Psoas muscle (tissue), 8 donors: Measurements from ENCODE around the gene BRAF. TPM values are rescaled to one million over a fixed set of nuclear protein-coding genes. Genes with fewer than 3 reads are reported as not detected.
"Not testable (repeated sequence)": the region's sequence is repeated elsewhere in the genome, so short reads cannot be mapped to it uniquely, and the experiment has no call there.

Experiments used
- ATAC-seq, 4 donors: fragments of 200-7000 bp; cut with Tn5 transposase; one replicate each; pipeline ENCODE4 v1.9.1; 2020; ENCODE audit warnings: moderate library complexity in 3 of 4, mild to moderate bottlenecking in 2 of 4
- DNase-seq, 2 donors: peaks; one replicate each; pipeline ENCODE4 v3.0.0-alpha.2; 2020
- H3K27ac ChIP-seq: fragments of 200-600 bp; one replicate; pipeline ENCODE4 v1.8.0; 2022
- H3K27me3 ChIP-seq, 3 donors: fragments of 200-600 bp in 1 of 3; one replicate each; pipeline versions ENCODE4 v1.6.1 to v1.8.0; 2013 to 2022; ENCODE audit warnings: low read length in 2 of 3, mild to moderate bottlenecking in 2 of 3, moderate library complexity in 1 of 3; ENCODE audit not compliant: insufficient read depth in 3 of 3
- H3K36me3 ChIP-seq, 2 donors: fragments of 200-600 bp in 1 of 2; one replicate each; pipeline versions ENCODE4 v1.6.1 to v1.8.0; 2013 to 2022; ENCODE audit warnings: low read depth in 1 of 2, mild to moderate bottlenecking in 1 of 2, moderate library complexity in 1 of 2; ENCODE audit not compliant: insufficient read depth in 1 of 2
- H3K4me1 ChIP-seq: fragments of 200-600 bp; one replicate; pipeline ENCODE4 v1.8.0; 2022
- H3K4me3 ChIP-seq: fragments of 200-600 bp; one replicate; pipeline ENCODE4 v1.8.0; 2022; ENCODE audit warnings: mild to moderate bottlenecking
- H3K9me3 ChIP-seq: fragments of 200-600 bp; one replicate; pipeline ENCODE4 v1.8.0; 2022
- WGBS, 3 donors: extraction: QIAGEN DNeasy Blood & Tissue Kit; methylation state at CpG; one replicate each; pipeline versions ENCODE4 v1.1.6 to v1.1.7; 2013; 5-methylcytosine and 5-hydroxymethylcytosine counted together
- intact Hi-C, 2 donors: fragments of 100-400 bp; cut with DNase I; formaldehyde crosslinking; loops; one replicate each; pipeline versions ENCODE4 v1.11.0 to v1.14.2; 2022
- polyA plus RNA-seq, 3 donors: library from polyadenylated mRNA; stranded (reverse); fragments of 200-250 nt; gene quantifications; one replicate each; pipeline ENCODE4 v1.2.3, GENCODE V29; 2013
- total RNA-seq, 4 donors: library from RNA; stranded (reverse); fragmentation: NEBNext Ultra II Directional in 2 of 4; extraction: Animal tissue kit (Norgen Biotek cat#: 25700) in 2 of 4; gene quantifications; one replicate each; pipeline versions ENCODE4 v1.2.1 to v1.2.4, GENCODE V29; 2021 to 2023
- TF ChIP-seq, protein P1 (sequence below): fragments of 200-600 bp; IDR thresholded peaks from one replicate; pipeline ENCODE4 v1.8.0; 2022; ENCODE audit warnings: antibody characterized with exemption
- donor health status: healthy with polysubstance abuse.
- donor health status: DM: no; HTN: no; CAD: no; lungs with moderate emphysema.
- donor health status: Bipolar disorder and iron deficiency.
- donor health status: healthy.
- donor health status: DM: yes; HTN: yes; CAD: no.
- donor health status: DM: no; HTN: no; CAD: no.
- donor health status: DM: no; HTN: no; CAD: no.
- donor health status: DM: yes; HTN: yes; CAD: no.

Gene BRAF
- total and polyA plus RNA-seq, 7 donors, result 5.0 to 22.6 (median 16.8) TPM

DNA sequence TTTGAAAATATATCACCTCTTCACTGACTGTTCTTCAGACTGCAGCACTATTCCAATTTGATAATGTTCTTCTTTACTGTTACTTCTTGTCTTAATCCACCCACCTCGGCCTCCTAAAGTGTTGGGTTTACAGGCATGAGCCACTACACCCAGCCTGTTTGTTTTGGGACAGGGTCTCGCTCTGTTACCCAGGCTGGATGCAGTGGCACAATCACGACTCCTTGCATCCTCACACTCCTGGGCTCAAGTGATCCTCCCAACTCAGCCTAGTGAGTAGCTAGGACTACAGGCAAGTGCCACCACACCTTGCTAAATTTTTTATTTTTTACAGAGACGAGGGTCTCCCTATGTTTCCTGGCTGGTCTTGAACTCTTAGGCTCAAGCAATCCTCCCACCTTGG is 150.4 kb downstream of the BRAF start:
- Histone ChIP-seq H3K27ac (no peak overlapping the region), H3K36me3 (peaks cover 0 to 71% of the 10 kb centered on the region in 2 donors), H3K4me3 (no peak overlapping the region), H3K9me3 (no peaks in the 10 kb centered on the region), H3K27me3 (no peaks in the 10 kb centered on the region), H3K4me1 (no peaks in the 10 kb centered on the region)
- DNase-seq (no peak), ATAC-seq (peak in 1 of 4 donors; percentile 17)
- 85 to 90% (median 85%) methylated on average over 4 of the region's 4 CpGs for WGBS, 3 donors
- intact Hi-C loops, result no loop called here
- TF ChIP-seq, protein P1, sequence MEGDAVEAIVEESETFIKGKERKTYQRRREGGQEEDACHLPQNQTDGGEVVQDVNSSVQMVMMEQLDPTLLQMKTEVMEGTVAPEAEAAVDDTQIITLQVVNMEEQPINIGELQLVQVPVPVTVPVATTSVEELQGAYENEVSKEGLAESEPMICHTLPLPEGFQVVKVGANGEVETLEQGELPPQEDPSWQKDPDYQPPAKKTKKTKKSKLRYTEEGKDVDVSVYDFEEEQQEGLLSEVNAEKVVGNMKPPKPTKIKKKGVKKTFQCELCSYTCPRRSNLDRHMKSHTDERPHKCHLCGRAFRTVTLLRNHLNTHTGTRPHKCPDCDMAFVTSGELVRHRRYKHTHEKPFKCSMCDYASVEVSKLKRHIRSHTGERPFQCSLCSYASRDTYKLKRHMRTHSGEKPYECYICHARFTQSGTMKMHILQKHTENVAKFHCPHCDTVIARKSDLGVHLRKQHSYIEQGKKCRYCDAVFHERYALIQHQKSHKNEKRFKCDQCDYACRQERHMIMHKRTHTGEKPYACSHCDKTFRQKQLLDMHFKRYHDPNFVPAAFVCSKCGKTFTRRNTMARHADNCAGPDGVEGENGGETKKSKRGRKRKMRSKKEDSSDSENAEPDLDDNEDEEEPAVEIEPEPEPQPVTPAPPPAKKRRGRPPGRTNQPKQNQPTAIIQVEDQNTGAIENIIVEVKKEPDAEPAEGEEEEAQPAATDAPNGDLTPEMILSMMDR, result no peak

DNA sequence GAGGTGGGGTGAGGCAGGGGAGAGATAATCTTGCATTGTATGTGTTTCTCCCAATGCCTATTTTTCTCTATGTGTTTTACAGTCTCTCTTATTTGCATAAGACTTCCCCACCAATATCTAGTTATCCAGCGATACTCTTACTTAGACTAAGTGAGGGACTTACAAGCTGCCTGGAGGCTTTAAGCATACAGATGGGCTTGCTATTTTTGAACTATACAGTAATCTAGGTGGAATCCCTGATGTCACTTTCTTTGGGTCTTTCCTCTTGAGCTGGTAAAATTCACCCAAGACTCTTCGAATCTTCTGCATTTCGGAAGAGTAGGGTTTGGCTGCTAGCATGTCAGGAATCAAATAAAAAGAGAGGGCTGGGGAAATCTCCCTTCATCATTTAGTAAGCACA is 151.6 kb downstream of the BRAF start:
- Histone ChIP-seq H3K27ac (no peak overlapping the region), H3K4me1 (no peaks in the 10 kb centered on the region), H3K27me3 (no peaks in the 10 kb centered on the region), H3K36me3 (peaks cover 0 to 71% of the 10 kb centered on the region in 2 donors), H3K9me3 (no peaks in the 10 kb centered on the region), H3K4me3 (no peak overlapping the region)
- DNase-seq (no peak), ATAC-seq (peak in 2 of 4 donors; percentile 48 to 65)
- WGBS, 3 donors, result 83 to 89% (median 87%) methylated on average over 3 of the region's 3 CpGs
- intact Hi-C loops, result no loop called here
- TF ChIP-seq, protein P1, result no peak

DNA sequence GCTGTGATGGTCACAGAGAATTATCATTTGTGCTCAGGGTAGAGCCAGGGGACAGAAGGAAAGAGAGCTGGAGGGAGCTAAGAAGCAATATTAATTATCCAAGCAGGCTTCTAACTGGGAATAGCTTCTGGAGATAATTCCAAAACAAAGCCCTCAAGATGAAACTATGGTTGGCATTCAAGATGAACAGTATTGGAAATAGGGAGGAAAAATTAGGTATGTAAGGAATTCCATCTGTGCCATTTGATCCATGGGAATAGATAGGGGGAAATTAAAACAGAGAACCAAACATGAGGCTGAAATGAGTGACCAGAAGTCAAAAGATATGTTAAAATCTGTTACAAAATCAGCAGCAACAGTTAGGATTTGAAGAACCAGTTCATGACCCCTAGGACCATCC is 152.9 kb downstream of the BRAF start:
- Histone ChIP-seq H3K4me3 (no peak overlapping the region), H3K4me1 (no peaks in the 10 kb centered on the region), H3K36me3 (peaks cover 0 to 61% of the 10 kb centered on the region in 2 donors), H3K27me3 (no peaks in the 10 kb centered on the region), H3K9me3 (no peaks in the 10 kb centered on the region), H3K27ac (no peak overlapping the region)
- DNase-seq (no peak), ATAC-seq (no peak)
- intact Hi-C loops, result no loop called here
- TF ChIP-seq, protein P1, result no peak

DNA sequence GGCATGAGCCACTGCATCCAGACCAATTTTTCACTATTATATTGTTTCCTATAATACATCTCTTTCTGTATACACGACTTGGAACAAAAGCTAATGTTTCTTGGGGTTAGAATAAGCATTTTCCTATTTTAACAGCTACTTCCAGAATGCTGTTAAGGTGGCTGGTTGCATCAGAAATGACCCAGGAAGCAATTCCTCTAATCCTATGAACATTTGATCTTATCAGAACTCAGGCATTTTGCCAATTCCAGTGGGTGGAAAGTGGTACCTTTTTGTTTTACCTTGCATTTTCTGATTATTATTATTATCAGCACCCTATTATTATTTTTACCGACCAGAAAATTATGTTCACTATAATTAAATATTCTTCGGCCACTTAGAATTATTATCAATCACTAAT is 154.9 kb downstream of the BRAF start:
- intact Hi-C loops, result no loop called here
- no peaks in the 10 kb centered on the region for H3K4me1 ChIP-seq

DNA sequence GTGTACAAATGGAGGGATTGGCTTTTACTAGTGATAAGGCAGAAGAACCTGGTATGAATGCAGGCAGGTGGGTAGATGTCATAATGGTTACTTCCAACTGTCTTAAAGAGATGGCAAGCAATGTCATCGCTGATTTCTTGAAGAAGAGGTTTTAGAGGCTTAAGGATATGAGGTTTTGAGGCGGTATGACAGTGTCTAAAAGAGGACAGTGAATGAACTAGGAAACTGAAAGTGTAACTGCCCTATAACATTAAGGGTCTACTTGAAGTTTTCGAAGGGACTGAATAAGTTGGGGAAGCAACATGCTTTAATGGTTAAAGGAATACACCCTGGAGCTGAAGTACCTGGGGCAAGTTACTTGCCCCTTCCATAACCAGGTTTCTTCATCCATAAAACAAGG is 157.3 kb downstream of the BRAF start:
- no peaks in the 10 kb centered on the region for H3K9me3 ChIP-seq
- H3K36me3 ChIP-seq, result peaks cover 0 to 37% of the 10 kb centered on the region in 2 donors
- H3K4me3 ChIP-seq, result no peak overlapping the region
- no peak for DNase-seq
- intact Hi-C loops, result no loop called here
- 97 to 99% (median 97%) methylated on average over 3 of the region's 3 CpGs for WGBS, 3 donors
- no peak for ATAC-seq
- H3K27me3 ChIP-seq, result no peaks in the 10 kb centered on the region
- no peak overlapping the region for H3K27ac ChIP-seq
- TF ChIP-seq, protein P1, result no peak
- no peaks in the 10 kb centered on the region for H3K4me1 ChIP-seq

More for the DNA sequence above, 154.9 kb downstream of the BRAF start:
- Histone ChIP-seq H3K4me3 (no peak overlapping the region), H3K9me3 (no peaks in the 10 kb centered on the region), H3K27ac (no peak overlapping the region), H3K36me3 (peaks cover 0 to 45% of the 10 kb centered on the region in 2 donors), H3K27me3 (no peaks in the 10 kb centered on the region)
- TF ChIP-seq, protein P1, result no peak
- whole genome bisulfite sequencing, 3 donors, result 91 to 93% (median 92%) methylated on average over 3 of the region's 3 CpGs
- DNase-seq (no peak), ATAC-seq (no peak)

DNA sequence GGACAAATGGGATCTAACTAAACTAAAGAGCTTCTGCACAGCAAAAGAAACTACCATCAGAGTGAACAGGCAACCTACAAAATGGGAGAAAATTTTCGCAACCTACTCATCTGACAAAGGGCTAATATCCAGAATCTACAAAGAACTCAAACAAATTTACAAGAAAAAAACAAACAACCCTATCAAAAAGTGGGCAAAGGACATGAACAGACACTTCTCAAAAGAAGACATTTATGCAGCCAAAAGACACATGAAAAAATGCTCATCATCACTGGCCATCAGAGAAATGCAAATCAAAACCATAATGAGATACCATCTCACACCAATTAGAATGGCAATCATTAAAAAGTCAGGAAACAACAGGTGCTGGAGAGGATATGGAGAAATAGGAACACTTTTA is 159.3 kb downstream of the BRAF start:
- intact Hi-C loops, result not testable (repeated sequence)
- peaks cover 0 to 26% of the 10 kb centered on the region in 2 donors for H3K36me3 ChIP-seq

DNA sequence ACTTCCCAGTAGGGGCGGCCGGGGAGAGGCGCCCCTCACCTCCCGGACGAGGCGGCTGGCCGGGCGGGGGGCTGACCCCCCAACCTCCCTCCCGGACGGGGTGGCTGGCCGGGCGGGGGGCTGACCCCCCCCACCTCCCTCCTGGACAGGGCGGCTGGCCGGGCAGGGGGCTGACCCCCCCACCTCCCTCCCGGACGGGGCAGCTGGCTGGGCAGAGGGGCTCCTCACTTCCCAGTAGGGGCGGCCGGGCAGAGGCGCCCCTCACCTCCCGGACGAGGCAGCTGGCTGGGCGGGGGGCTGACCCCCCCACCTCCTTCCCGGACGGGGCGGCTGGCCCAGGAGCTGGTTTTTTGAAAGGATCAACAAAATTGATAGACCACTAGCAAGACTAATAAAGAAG is 161.6 kb downstream of the BRAF start:
- WGBS, 3 donors, result 96 to 99% (median 98%) methylated on average over 18 to 24 of the region's 25 CpGs
- DNase-seq, H3K27me3 ChIP-seq, ATAC-seq, H3K9me3 ChIP-seq, H3K4me3 ChIP-seq, H3K27ac ChIP-seq, H3K4me1 ChIP-seq, intact Hi-C loops, H3K36me3 ChIP-seq: not testable (repeated sequence)

More for the DNA sequence above, 159.3 kb downstream of the BRAF start:
- not testable (repeated sequence) for H3K27me3 ChIP-seq, ATAC-seq, H3K27ac ChIP-seq, H3K4me3 ChIP-seq, DNase-seq, H3K4me1 ChIP-seq, H3K9me3 ChIP-seq
- 100% methylated on average over 1 of the region's 1 CpG; no CpG with 5 or more reads in 2 of the 3 donors for WGBS, 3 donors
